Renal cortex interstitium (tissue), 11 donors: ENCODE measurements around the gene MUC15. TPM values are rescaled to one million over a fixed set of nuclear protein-coding genes. Genes with fewer than 3 reads are reported as not detected.

Source experiments
- DNase-seq, 11 donors: peaks; one replicate each; pipeline ENCODE4 v3.0.0-alpha.2; 2013; ENCODE audit warnings: low read depth in 9 of 11, low spot score in 4 of 11; ENCODE audit errors: extremely low read depth in 1 of 11
- polyA plus RNA-seq, 3 donors: library from polyadenylated mRNA; unstranded; fragments of 120-200 nt; gene quantifications; one replicate each; pipeline ENCODE4 v1.2.1, GENCODE V29; 2013; ENCODE audit not compliant: insufficient read length in 3 of 3

Gene MUC15
- polyA plus RNA-seq, 3 donors, result 2.3 to 4.3 (median 2.7) TPM

GRCh38 chr11:26519469-26519868, 52.6 kb downstream of the MUC15 start:
- no peak for DNase-seq

- no peak for DNase-seq
Observed at GRCh38 chr11:26512196-26512595, 59.9 kb downstream of the MUC15 start.

GRCh38 chr11:26510756-26511155, 61.3 kb downstream of the MUC15 start:
- DNase-seq, result no peak

- no peak for DNase-seq
Observed at GRCh38 chr11:26510164-26510563, 61.9 kb downstream of the MUC15 start.

Other genes starting within 250 kb of the MUC15 start
- gene ANO3, start 240.1 kb downstream of the MUC15 start, polyA plus RNA-seq, result 1 to 10 TPM; 3.7 to 4.3 (median 3.9) TPM
- gene SLC5A12, start 149.8 kb upstream of the MUC15 start, polyA plus RNA-seq, result 10 to 100 TPM; 55.5 to 70.9 (median 65.6) TPM